HG03159 (cell line): ENCODE data around the gene ALDH7A1.

Source experiments
- ATAC-seq: cut with Tn5 transposase; IDR thresholded peaks from one replicate; pipeline ENCODE4 v1.9.1; 2021; ENCODE audit warnings: mild to moderate bottlenecking, moderate library complexity; ENCODE audit not compliant: unreplicated experiment

ALDH7A1 gene

GRCh38 chr5:126512451-126512850 is 82.6 kb downstream of the ALDH7A1 start:
- ATAC-seq = no peak

GRCh38 chr5:126511961-126512360 is 83.1 kb downstream of the ALDH7A1 start:
- no peak for ATAC-seq

GRCh38 chr5:126509339-126509738 is 85.7 kb downstream of the ALDH7A1 start:
- no peak for ATAC-seq

GRCh38 chr5:126508962-126509279 is 86.1 kb downstream of the ALDH7A1 start:
- ATAC-seq = no peak

GRCh38 chr5:126508251-126508961 is 86.6 kb downstream of the ALDH7A1 start:
- no peak for ATAC-seq

GRCh38 chr5:126506079-126506478 is 88.9 kb downstream of the ALDH7A1 start:
- ATAC-seq = no peak

GRCh38 chr5:126503602-126504104 is 91.4 kb downstream of the ALDH7A1 start:
- ATAC-seq = no peak

- ATAC-seq = no peak
Observed at GRCh38 chr5:126501448-126501847, 93.6 kb downstream of the ALDH7A1 start.

- peak; percentile 70 for ATAC-seq
Observed at GRCh38 chr5:126499853-126500342, 95.1 kb downstream of the ALDH7A1 start.

- no peak for ATAC-seq
Observed at GRCh38 chr5:126499278-126499677, 95.7 kb downstream of the ALDH7A1 start.

- peak; percentile 38 for ATAC-seq
Observed at GRCh38 chr5:126497506-126497905, 97.5 kb downstream of the ALDH7A1 start.

- ATAC-seq = no peak
Observed at GRCh38 chr5:126494393-126494792, 100.6 kb downstream of the ALDH7A1 start.

GRCh38 chr5:126492939-126493338 is 102.1 kb downstream of the ALDH7A1 start:
- no peak for ATAC-seq

GRCh38 chr5:126490167-126490940 is 104.7 kb downstream of the ALDH7A1 start:
- ATAC-seq = no peak

- ATAC-seq = no peak
Observed at GRCh38 chr5:126488443-126489065, 106.5 kb downstream of the ALDH7A1 start.

GRCh38 chr5:126487596-126487995 is 107.4 kb downstream of the ALDH7A1 start:
- no peak for ATAC-seq

- no peak for ATAC-seq
Observed at GRCh38 chr5:126486332-126486731, 108.7 kb downstream of the ALDH7A1 start.

- ATAC-seq = no peak
Observed at GRCh38 chr5:126484253-126484652, 110.8 kb downstream of the ALDH7A1 start.

- ATAC-seq = no peak
Observed at GRCh38 chr5:126483156-126483555, 111.9 kb downstream of the ALDH7A1 start.

- ATAC-seq = no peak
Observed at GRCh38 chr5:126482591-126482990, 112.4 kb downstream of the ALDH7A1 start.

- no peak for ATAC-seq
Observed at GRCh38 chr5:126481243-126481642, 113.8 kb downstream of the ALDH7A1 start.
